SK-N-SH treated with all-trans-retinoic acid at 6 μM for 48 hours (cell line): Measurements from ENCODE around the gene NHLH2.

ENCODE experiments used
- GLIS3 ChIP-seq: fragments of 250-450 bp; sonication (Bioruptor Pico); IDR thresholded peaks from 2 replicates; pipeline ENCODE4 v1.5.0; 2020; ENCODE audit warnings: mild to moderate bottlenecking, moderate library complexity
- TCF4 ChIP-seq: fragments of 250-450 bp; sonication (Bioruptor Pico); IDR thresholded peaks from 2 replicates; pipeline ENCODE4 v1.8.0; 2021; ENCODE audit warnings: mild to moderate bottlenecking, moderate library complexity, borderline replicate concordance
- ZC3H10 ChIP-seq: fragments of 250-450 bp; sonication (Bioruptor Pico); IDR thresholded peaks from 2 replicates; pipeline ENCODE4 v1.5.1; 2021; ENCODE audit warnings: mild to moderate bottlenecking, moderate library complexity
- ZFP30 ChIP-seq: fragments of 450-650 bp; formaldehyde crosslinking; IDR thresholded peaks from 2 replicates; pipeline ENCODE4 v1.5.0; 2022; ENCODE audit warnings: mild to moderate bottlenecking, moderate library complexity
- TF ChIP-seq, protein P1 (sequence below): fragments of 250-450 bp; sonication (Bioruptor Pico); IDR thresholded peaks from 2 replicates; pipeline ENCODE4 v1.8.0; 2020; ENCODE audit warnings: mild to moderate bottlenecking, moderate library complexity, borderline replicate concordance
- TF ChIP-seq, protein P2 (sequence below): fragments of 250-450 bp; sonication (Bioruptor Pico); IDR thresholded peaks from 2 replicates; pipeline ENCODE4 v1.5.1; 2020; ENCODE audit warnings: low read depth, mild to moderate bottlenecking, moderate library complexity
- TF ChIP-seq, protein P3 (sequence below): fragments of 250-450 bp; sonication (Bioruptor Pico); IDR thresholded peaks from 2 replicates; pipeline ENCODE4 v1.8.0; 2021; ENCODE audit warnings: low read depth, mild to moderate bottlenecking, moderate library complexity, borderline replicate concordance

DNA sequence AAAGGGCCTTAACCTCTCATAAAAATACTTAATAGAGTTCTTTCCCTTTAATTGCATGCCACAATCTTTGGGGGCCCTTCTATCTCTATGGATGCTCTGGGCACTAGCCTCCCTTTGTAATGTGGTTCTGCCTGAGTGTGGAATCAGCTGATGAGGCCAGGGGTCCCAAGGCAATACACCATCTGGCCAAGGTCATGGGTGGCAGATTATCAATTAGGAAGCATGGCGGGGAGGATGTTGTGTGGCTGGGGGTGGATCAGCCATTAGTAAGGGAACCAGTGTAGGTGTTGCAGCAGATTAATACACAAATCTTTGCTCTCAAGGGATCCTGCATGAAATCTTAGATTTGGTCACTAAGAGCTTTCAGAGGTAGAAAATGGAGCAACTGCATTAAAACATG lies 35.3 kb downstream of the NHLH2 start:
- TF ChIP-seq GLIS3 (CRISPR knock-in tag), result no peak
- no peak for TF ChIP-seq ZC3H10 (CRISPR knock-in tag)
- TF ChIP-seq TCF4 (CRISPR knock-in tag), result no peak
- TF ChIP-seq, protein P1, sequence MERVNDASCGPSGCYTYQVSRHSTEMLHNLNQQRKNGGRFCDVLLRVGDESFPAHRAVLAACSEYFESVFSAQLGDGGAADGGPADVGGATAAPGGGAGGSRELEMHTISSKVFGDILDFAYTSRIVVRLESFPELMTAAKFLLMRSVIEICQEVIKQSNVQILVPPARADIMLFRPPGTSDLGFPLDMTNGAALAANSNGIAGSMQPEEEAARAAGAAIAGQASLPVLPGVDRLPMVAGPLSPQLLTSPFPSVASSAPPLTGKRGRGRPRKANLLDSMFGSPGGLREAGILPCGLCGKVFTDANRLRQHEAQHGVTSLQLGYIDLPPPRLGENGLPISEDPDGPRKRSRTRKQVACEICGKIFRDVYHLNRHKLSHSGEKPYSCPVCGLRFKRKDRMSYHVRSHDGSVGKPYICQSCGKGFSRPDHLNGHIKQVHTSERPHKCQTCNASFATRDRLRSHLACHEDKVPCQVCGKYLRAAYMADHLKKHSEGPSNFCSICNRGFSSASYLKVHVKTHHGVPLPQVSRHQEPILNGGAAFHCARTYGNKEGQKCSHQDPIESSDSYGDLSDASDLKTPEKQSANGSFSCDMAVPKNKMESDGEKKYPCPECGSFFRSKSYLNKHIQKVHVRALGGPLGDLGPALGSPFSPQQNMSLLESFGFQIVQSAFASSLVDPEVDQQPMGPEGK (CRISPR knock-in tag), result no peak
- TF ChIP-seq ZFP30 (CRISPR knock-in tag), result no peak
- TF ChIP-seq, protein P2, sequence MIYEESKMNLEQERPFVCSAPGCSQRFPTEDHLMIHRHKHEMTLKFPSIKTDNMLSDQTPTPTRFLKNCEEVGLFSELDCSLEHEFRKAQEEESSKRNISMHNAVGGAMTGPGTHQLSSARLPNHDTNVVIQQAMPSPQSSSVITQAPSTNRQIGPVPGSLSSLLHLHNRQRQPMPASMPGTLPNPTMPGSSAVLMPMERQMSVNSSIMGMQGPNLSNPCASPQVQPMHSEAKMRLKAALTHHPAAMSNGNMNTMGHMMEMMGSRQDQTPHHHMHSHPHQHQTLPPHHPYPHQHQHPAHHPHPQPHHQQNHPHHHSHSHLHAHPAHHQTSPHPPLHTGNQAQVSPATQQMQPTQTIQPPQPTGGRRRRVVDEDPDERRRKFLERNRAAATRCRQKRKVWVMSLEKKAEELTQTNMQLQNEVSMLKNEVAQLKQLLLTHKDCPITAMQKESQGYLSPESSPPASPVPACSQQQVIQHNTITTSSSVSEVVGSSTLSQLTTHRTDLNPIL, result no peak
- TF ChIP-seq, protein P3, sequence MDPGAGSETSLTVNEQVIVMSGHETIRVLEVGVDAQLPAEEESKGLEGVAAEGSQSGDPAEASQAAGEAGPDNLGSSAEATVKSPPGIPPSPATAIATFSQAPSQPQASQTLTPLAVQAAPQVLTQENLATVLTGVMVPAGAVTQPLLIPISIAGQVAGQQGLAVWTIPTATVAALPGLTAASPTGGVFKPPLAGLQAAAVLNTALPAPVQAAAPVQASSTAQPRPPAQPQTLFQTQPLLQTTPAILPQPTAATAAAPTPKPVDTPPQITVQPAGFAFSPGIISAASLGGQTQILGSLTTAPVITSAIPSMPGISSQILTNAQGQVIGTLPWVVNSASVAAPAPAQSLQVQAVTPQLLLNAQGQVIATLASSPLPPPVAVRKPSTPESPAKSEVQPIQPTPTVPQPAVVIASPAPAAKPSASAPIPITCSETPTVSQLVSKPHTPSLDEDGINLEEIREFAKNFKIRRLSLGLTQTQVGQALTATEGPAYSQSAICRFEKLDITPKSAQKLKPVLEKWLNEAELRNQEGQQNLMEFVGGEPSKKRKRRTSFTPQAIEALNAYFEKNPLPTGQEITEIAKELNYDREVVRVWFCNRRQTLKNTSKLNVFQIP (CRISPR knock-in tag), result no peak
